Neutrophil (primary cell): Measurements from ENCODE around the gene BZW2.
"Not testable (repeated sequence)": the region's sequence is repeated elsewhere in the genome, so short reads cannot be mapped to it uniquely, and the experiment has no call there.

Experiments
- H3K27ac ChIP-seq: fragments of 200-600 bp; sonication (generic); 2 replicates; pipeline ENCODE4 v1.5.1; 2016; ENCODE audit warnings: mild to moderate bottlenecking, moderate library complexity
- H3K27me3 ChIP-seq: fragments of 200-600 bp; sonication (generic); 2 replicates; pipeline ENCODE4 v1.6.0; 2016; ENCODE audit warnings: mild to moderate bottlenecking
- H3K36me3 ChIP-seq: fragments of 200-600 bp; sonication (generic); 2 replicates; pipeline ENCODE4 v1.5.1; 2017
- H3K4me1 ChIP-seq, 2 experiments: fragments of 200-600 bp in 1 of 2; sonication (generic) in 1 of 2; 1 replicate in 1 of 2; 2 replicates in 1 of 2; pipeline versions ENCODE4 v1.5.1 to v1.6.1; 2013 to 2016; ENCODE audit warnings: low read depth in 1 of 2, low read length in 1 of 2, mild to moderate bottlenecking in 1 of 2, moderate library complexity in 1 of 2; ENCODE audit not compliant: control insufficient read depth in 1 of 2, insufficient read depth in 1 of 2
- H3K4me3 ChIP-seq, 2 experiments: fragments of 200-600 bp in 1 of 2; sonication (generic) in 1 of 2; 1 replicate in 1 of 2; 2 replicates in 1 of 2; pipeline ENCODE4 v1.5.1; 2013 to 2016; ENCODE audit warnings: low read depth in 1 of 2, low read length in 1 of 2, mild to moderate bottlenecking in 1 of 2, moderate library complexity in 1 of 2
- H3K9me3 ChIP-seq: fragments of 200-600 bp; sonication (generic); 2 replicates; pipeline ENCODE4 v1.5.1; 2016
- CTCF ChIP-seq: fragments of 200-600 bp; sonication (generic); IDR thresholded peaks from 2 replicates; pipeline ENCODE4 v1.5.1; 2016; ENCODE audit warnings: antibody characterized with exemption

BZW2 gene

GRCh38 chr7:16656141-16656540 is 10.2 kb downstream of the BZW2 start:
- Histone ChIP-seq H3K27me3 (no peaks in the 10 kb centered on the region), H3K9me3 (no peaks in the 10 kb centered on the region), H3K36me3 (no peaks in the 10 kb centered on the region), H3K27ac (no peak overlapping the region), H3K4me3 (no peak overlapping the region), H3K4me1 (no peaks in the 10 kb centered on the region)
- TF ChIP-seq CTCF: no peak

GRCh38 chr7:16657656-16658279 is 11.8 kb downstream of the BZW2 start:
- Histone ChIP-seq H3K27ac (no peak overlapping the region), H3K9me3 (no peaks in the 10 kb centered on the region), H3K4me1 (no peaks in the 10 kb centered on the region), H3K4me3 (no peak overlapping the region), H3K27me3 (no peaks in the 10 kb centered on the region), H3K36me3 (no peaks in the 10 kb centered on the region)
- no peak for TF ChIP-seq CTCF

GRCh38 chr7:16659854-16660497 is 14.0 kb downstream of the BZW2 start:
- not testable (repeated sequence) for H3K4me1 ChIP-seq, H3K27me3 ChIP-seq

GRCh38 chr7:16660702-16661464 is 14.9 kb downstream of the BZW2 start:
- Histone ChIP-seq H3K4me1 (no peaks in the 10 kb centered on the region), H3K4me3 (no peak overlapping the region), H3K36me3 (no peaks in the 10 kb centered on the region), H3K9me3 (no peaks in the 10 kb centered on the region), H3K27ac (no peak overlapping the region), H3K27me3 (no peaks in the 10 kb centered on the region)
- TF ChIP-seq CTCF: no peak

More at GRCh38 chr7:16659854-16660497, 14.0 kb downstream of the BZW2 start:
- not testable (repeated sequence) for H3K36me3 ChIP-seq, H3K27ac ChIP-seq, H3K4me3 ChIP-seq, H3K9me3 ChIP-seq

GRCh38 chr7:16661924-16662323 is 15.9 kb downstream of the BZW2 start:
- no peaks in the 10 kb centered on the region for H3K36me3 ChIP-seq
- no peaks in the 10 kb centered on the region for H3K27me3 ChIP-seq
- no peak overlapping the region for H3K4me3 ChIP-seq
- no peak for TF ChIP-seq CTCF
- H3K27ac ChIP-seq: no peak overlapping the region
- no peaks in the 10 kb centered on the region for H3K9me3 ChIP-seq
- no peaks in the 10 kb centered on the region for H3K4me1 ChIP-seq

- H3K9me3 ChIP-seq: no peaks in the 10 kb centered on the region
- no peak for TF ChIP-seq CTCF
- H3K27ac ChIP-seq: peak overlapping the region; percentile 48
- no peak overlapping the region for H3K4me3 ChIP-seq
- no peaks in the 10 kb centered on the region for H3K36me3 ChIP-seq
- peaks cover 4 to 8% of the 10 kb centered on the region in 2 experiments for H3K4me1 ChIP-seq
- no peaks in the 10 kb centered on the region for H3K27me3 ChIP-seq
Observed at GRCh38 chr7:16667355-16667754, 21.4 kb downstream of the BZW2 start.
